Measurements from ENCODE around the gene USP48.
A peak's percentile ranks its signal among the peaks of the same experiment; 100 is the strongest.

USP48 gene

DNA sequence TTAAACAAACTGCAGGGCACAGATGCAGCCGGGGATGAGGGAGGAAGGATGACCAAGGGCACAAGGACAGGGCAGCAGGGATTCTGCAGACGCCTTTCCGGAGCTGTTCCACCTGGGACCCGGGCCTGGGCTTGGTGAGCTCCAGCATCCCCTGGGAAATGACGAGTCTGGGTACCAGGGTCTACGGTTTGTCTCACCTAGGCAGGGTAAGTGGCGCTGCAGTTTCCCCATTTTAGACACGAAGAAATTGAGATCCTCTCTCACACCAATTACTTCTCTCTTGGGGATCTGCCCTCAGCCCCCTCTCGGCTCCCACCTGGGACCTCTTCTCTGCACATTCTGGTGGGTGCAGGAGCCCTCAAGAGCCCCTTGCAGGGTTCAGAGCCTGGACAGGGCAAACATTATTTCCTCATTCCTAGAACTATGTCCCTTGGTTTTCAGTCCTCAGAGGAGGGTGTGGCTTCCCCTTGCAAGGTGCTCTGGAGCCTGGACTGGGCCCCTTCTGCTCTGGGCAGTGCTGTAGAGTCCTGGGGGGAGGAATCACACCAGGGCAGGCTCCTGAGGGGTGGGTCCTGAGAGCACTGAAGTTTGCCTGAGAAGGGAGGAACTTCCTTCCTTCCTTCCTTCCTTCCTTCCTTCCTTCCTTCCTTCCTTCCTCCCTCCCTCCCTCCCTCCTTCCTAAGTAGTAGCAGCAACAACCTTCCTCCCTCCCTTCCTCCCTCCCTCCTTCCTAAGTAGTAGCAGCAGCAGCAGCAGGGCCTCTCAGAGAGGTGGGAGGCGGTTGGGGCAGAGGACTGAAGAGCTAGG lies 129.8 kb downstream of the USP48 start:
- DNase-seq (ENCODE audit: low read depth) = no peak

GRCh38 chr1:21652101-21652936 lies 130.6 kb downstream of the USP48 start:
- no peak for DNase-seq (ENCODE audit: low read depth)

DNA sequence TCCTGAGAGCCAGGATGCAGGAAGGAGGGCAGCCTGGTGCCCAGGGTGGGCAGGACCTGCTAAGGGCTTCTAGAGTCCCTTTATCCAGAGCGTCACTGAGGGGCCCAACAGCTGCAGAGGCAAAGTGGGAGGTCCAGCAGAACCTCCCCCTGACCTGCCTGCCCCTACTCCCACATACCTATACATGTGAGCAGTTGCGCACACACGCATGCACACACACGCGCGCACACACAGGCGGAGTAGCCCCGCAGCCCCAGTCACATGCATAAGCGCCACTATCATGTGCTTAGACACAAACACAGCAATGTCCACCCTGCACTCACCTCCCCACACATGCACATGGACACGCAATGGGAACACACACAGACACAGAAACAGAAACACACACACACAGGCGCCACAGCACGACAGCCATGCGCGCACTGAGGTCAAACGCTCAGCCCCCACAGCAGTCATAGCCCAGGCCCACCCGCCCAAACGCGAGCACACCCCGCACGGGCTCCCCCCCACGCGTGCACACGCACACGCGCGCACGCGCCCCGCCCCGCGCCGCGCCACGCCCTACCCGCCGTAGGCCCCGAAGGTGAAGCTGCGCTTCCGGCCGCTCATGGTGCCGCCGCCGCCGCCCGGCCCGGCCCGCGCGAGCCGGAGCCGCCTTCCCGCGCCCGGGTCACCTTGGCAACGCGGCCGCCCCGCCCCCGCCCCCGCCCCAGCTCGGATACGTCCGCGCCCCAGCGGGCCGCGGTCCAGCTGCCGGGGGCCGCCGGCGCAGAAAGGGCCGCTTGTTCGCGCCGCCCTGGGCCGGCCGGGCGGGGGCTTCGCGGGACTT lies 131.5 kb downstream of the USP48 start:
- DNase-seq (ENCODE audit: low read depth) = no peak

- no peak for DNase-seq (ENCODE audit: low read depth)
These were observed 132.5 kb downstream of the USP48 start for GRCh38 chr1:21650400-21650799.

DNA sequence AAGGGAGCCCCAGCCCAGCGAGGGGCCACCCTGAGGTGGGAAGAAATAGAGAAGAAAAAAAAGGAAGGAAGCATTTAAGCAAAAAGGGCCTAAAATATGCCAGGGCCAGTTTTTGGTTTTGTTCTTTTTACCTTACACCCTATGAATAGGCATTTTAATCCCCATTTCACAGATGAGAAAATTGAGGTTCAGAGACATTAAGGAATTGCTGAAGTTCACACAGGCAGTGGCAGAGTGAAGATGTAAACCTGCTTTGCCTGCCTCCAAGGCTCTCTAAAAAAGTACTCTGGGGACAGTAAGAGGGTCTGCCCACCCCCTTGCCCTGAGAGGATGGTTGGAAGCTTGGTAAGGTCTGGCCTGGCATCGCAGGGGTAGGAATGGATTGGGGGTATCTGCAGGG lies 133.6 kb downstream of the USP48 start:
- no peak for DNase-seq (ENCODE audit: low read depth)

DNA sequence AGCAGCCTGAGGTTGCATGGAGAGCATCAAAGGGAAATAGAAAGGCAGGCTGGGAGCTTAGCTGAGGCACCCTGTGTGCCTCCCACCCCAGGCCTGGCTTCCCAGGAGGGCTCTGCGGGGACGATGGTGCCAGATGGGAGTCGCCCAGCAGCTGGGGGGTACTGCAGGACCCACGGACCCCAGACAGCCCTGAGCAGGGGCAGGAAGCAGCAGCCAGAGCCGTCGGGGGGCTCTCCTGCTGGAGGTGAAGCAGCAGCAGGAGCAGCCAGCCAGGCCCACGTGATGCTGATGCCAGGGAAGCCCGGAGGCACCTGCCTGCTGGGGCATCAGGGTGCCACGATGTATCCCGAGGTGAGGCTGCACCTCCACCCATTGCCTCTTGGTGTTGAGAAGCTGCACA lies 134.2 kb downstream of the USP48 start:
- DNase-seq (ENCODE audit: low read depth) = no peak

DNA sequence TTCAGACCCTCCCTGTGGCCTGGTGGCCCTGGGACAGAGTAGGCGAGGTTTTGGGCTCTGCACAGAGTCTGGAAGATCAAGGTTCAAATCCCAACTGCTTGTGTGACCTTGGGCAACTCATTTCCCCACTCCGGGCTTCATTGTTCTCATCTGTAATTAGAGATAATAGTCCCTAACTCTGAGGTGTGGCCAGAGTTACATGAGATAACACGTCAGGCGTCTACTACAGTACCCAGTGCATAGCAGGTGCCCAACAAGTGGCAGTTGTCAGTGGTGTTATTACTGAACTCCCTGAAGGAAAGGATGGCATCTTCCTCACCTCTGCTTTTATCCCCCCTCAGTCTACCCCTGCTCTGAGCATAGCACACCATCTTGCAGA lies 134.6 kb downstream of the USP48 start:
- no peak for DNase-seq (ENCODE audit: low read depth)

DNA sequence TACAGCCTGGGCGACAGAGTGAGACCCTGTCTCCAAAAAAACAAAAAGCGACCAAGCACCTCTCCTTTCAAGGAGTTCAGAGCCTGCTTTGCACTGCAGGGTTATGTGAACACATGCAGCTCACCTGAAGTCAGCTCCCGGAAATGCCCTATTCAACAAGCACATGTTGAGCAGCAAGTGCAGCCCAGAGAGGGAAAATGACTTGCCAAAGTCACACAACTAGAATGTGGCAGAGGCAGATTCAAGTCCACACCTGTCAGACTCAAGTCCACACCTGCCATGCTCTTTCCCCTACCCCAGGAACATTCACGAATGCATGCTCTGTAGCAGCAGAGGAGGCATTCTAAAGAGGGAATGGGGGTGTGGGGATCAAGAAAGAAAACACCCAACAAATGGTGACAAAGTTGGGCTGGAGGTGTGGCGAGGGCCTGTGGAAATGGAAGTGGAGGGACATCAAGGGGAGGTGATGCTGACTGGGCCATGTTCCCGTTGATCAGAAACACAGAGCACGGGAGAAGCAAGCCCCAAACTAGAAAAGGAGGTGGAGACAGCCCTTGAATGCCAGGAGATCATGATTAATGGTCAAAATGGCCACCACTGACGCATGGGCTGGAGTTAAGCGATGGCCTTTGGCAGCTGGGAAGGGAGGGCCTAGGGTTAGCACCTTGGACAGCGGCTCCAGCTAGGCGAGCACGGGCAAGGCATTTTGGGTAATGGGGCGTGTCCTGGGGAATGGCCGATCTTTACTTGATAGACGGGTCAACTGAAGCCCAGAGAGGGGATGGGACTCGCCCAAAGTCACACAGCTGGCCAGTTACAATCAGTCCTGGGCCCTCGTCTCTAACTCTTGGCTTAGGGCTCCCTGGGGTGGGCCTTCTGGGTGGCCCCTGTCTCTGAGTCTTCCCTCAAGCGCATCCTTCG lies 135.3 kb downstream of the USP48 start:
- DNase-seq (ENCODE audit: low read depth) = no peak

DNA sequence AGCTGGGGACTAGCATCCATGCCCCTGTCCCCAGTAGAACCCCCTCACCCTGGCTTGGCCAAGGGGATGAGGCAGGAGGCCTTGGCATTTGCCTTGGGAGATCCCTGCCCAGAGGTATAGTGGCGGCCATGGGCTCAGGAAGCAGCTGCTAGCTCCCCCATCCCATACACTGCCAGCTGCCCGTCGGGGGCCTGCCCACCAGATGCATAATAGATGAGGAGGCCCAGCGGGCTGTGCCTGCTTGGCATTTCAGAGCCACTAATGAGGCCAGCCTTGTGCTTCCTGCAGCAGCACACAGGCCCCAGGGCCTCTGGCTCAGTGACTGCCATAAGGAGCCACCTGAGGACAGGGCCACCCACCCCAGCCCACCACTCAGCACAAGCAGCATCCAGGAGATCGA lies 137.4 kb downstream of the USP48 start:
- no peak for DNase-seq (ENCODE audit: low read depth)

GRCh38 chr1:21644906-21645305 lies 138.0 kb downstream of the USP48 start:
- DNase-seq (ENCODE audit: low read depth) = no peak

GRCh38 chr1:21644348-21644747 lies 138.6 kb downstream of the USP48 start:
- no peak for DNase-seq (ENCODE audit: low read depth)

GRCh38 chr1:21643624-21644023 lies 139.3 kb downstream of the USP48 start:
- DNase-seq (ENCODE audit: low read depth) = no peak

GRCh38 chr1:21641967-21642739 lies 140.8 kb downstream of the USP48 start:
- no peak for DNase-seq (ENCODE audit: low read depth)

GRCh38 chr1:21641537-21641936 lies 141.4 kb downstream of the USP48 start:
- no peak for DNase-seq (ENCODE audit: low read depth)

DNA sequence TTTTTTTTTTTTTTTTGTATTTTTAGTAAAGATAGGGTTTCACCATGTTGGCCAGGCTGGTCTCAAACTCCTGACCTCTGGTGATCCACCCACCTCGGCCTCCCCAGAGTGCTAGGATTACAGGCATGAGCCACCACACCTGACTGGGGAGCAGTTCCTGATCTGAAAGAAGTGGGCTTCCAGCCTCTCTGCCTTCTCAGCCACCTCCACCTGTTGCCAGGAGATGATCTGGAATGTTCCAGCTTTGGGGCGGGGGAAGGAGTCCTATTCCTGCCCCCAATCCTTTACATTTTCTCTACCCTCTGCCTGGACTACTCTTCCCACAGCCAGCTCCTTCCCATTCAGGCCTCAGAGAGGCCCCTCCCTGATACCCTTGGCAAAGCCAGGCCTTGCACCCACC lies 141.9 kb downstream of the USP48 start:
- DNase-seq (ENCODE audit: low read depth) = no peak

- no peak for DNase-seq (ENCODE audit: low read depth)
These were observed 142.3 kb downstream of the USP48 start for GRCh38 chr1:21640653-21641052.

- no peak for DNase-seq (ENCODE audit: low read depth)
These were observed 143.3 kb downstream of the USP48 start for GRCh38 chr1:21639594-21640041.

DNA sequence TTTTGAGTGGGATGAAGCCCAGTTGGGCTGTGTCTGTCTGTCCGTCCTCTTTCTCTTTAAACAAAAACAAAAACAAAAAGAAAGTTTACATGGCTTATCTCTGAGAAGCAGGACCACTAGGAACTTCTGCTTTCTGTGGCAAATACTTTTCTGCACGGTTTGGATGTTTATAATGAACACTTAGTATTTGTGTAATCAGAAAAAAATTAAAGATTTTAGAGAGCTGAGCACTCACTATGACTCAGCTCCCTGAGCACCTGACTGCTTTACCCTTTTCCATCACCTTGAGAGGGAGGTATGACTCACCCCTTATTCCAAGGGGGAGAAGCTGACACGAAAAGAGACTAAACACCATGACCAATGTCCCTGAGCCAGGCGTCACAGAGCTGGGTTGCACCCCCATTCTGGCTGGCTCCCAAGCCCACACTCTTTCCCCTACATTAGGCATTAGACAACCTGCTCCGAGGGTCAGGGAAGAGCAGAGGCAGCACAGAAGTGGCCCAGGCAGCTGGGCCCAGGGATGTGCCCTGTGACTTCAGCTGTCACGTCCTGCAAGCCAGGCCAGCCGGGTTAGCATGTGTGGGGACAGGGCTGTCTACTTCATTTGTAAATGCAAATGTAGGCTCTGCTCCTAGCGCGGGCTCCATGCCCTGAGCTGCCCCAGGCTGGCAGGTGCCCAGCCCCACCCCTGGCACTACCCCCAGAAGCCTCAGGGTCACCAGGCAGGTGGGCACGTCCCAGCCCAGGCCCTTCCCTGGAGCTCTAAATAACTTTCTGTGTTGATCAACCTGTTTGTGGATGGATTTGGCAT lies 144.2 kb downstream of the USP48 start:
- DNase-seq (ENCODE audit: low read depth) = peak; percentile 28

- no peak for DNase-seq (ENCODE audit: low read depth)
These were observed 145.4 kb downstream of the USP48 start for GRCh38 chr1:21637514-21637913.

GRCh38 chr1:21636029-21636428 lies 146.9 kb downstream of the USP48 start:
- no peak for DNase-seq (ENCODE audit: low read depth)

Data from HS-5 (cell line).